Measurements from ENCODE around the gene CFAP65. TPM values are rescaled to one million over a fixed set of nuclear protein-coding genes. Genes with fewer than 3 reads are reported as not detected.

The CFAP65 gene
- total RNA-seq, 4 donors from 2014 or later: 1.5 to 3.6 TPM; not detected in 2

DNA sequence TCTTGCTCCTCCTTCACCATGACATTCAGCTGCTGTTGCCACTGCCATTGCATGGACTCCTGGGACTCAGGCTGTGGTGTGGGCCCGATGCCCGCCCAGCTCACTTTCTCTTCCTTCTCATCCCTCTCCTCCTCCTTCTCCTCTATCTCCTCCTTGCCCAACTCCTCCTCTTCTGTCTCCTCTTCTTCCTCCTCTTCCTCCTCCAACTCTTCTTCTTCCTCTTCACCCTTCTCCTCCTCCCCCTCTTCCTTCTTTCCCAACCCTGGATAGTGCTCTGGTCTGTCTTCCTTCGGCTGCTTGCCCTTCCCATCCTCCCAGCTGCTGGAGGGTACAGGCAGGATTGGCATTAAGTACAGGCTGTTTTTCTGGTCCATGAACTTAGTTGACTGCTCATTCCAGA lies 37.3 kb downstream of the CFAP65 start:
- Histone ChIP-seq H3K36me3 (no peaks in the 10 kb centered on the region), H3K27me3 (peaks cover 0 to 21% of the 10 kb centered on the region in 2 donors), H3K4me3 (no peak overlapping the region), H3K4me1 (peaks cover 3 to 21% (median 18%) of the 10 kb centered on the region in 4 donors), H3K9me3 (no peaks in the 10 kb centered on the region), H3K27ac (no peak overlapping the region)
- TF ChIP-seq, protein P1, sequence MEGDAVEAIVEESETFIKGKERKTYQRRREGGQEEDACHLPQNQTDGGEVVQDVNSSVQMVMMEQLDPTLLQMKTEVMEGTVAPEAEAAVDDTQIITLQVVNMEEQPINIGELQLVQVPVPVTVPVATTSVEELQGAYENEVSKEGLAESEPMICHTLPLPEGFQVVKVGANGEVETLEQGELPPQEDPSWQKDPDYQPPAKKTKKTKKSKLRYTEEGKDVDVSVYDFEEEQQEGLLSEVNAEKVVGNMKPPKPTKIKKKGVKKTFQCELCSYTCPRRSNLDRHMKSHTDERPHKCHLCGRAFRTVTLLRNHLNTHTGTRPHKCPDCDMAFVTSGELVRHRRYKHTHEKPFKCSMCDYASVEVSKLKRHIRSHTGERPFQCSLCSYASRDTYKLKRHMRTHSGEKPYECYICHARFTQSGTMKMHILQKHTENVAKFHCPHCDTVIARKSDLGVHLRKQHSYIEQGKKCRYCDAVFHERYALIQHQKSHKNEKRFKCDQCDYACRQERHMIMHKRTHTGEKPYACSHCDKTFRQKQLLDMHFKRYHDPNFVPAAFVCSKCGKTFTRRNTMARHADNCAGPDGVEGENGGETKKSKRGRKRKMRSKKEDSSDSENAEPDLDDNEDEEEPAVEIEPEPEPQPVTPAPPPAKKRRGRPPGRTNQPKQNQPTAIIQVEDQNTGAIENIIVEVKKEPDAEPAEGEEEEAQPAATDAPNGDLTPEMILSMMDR (IDR thresholded peaks at IDR 0.05): no peak
- TF ChIP-seq POLR2A (IDR thresholded peaks at IDR 0.05): no peak
- DNase-seq: no peak

GRCh38 chr2:219003267-219003634 lies 38.1 kb downstream of the CFAP65 start:
- Histone ChIP-seq H3K9me3 (no peaks in the 10 kb centered on the region), H3K4me1 (peaks cover 3 to 21% (median 18%) of the 10 kb centered on the region in 4 donors), H3K36me3 (no peaks in the 10 kb centered on the region), H3K27me3 (peaks cover 0 to 21% of the 10 kb centered on the region in 2 donors), H3K27ac (peak overlapping the region in 1 of 4 donors; percentile 91), H3K4me3 (peak overlapping the region in 3 of 4 donors; percentile 33 to 60 (median 48))
- TF ChIP-seq, protein P1 (IDR thresholded peaks at IDR 0.05): no peak
- TF ChIP-seq POLR2A (IDR thresholded peaks at IDR 0.05): no peak
- no peak for DNase-seq

DNA sequence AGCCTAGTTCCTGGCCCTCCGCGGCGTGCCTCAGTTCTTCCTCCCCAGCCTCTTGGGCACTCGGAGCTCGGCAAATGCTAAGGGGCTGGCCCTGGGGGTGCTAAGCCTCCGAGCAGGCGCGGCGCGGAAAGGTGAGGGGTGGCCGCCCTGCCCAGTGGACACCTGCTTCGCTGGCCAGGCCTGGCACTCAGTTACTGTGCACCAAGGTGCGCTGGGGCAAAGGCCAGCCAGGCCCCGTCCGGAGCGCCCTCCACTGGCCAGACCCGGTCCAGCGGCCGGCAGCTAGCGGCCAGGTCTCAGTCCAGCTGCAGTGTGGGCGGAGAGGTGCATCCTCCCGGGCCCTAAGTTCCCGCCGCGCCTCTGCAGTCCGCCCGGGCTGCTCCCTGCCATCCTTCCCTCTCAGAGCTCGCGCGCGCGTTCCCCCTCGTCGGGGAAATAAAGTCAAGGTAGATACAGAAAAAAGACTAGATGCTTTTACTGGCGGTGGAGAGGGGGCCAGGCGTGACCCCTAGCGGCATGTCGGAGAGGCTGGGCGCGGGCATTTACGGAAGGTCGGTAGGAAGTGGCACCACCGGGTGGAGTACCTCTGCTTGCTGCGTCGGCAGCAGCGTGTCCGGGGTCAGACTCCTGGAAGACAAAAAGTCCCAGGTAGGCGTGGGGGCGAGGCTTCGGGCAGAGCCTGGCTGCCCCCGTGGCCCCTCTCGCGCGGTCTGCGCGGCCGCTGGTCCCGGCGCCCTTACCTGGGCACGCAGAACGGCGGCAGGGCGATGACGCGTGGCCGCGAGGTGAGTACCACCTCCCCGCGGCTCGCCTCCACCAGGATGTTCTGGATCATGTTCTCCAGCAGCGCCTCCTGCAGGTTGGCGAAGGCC lies 38.7 kb downstream of the CFAP65 start:
- Histone ChIP-seq H3K27me3 (peaks cover 0 to 21% of the 10 kb centered on the region in 2 donors), H3K36me3 (no peaks in the 10 kb centered on the region), H3K27ac (peak overlapping the region in 3 of 4 donors; percentile 55 to 91 (median 80)), H3K9me3 (no peaks in the 10 kb centered on the region), H3K4me3 (peak overlapping the region in 3 of 4 donors; percentile 33 to 60 (median 48)), H3K4me1 (peaks cover 3 to 21% (median 18%) of the 10 kb centered on the region in 4 donors)
- TF ChIP-seq, protein P1 (IDR thresholded peaks at IDR 0.05): peak in 4 of 6 experiments; percentile 25 to 80 (median 75)
- peak; percentile 20 to 29 for TF ChIP-seq POLR2A (IDR thresholded peaks at IDR 0.05)
- DNase-seq: peak; percentile 25 to 90 (median 84)

- no peaks in the 10 kb centered on the region for H3K36me3 ChIP-seq
- peak overlapping the region in 3 of 4 donors; percentile 55 to 91 (median 80) for H3K27ac ChIP-seq
- DNase-seq: peak in 2 of 3 donors; percentile 92 to 94
- H3K4me3 ChIP-seq: peak overlapping the region; percentile 24 to 60 (median 40)
- peak; percentile 96 to 97 for TF ChIP-seq POLR2A (IDR thresholded peaks at IDR 0.05)
- TF ChIP-seq, protein P1 (IDR thresholded peaks at IDR 0.05): peak in 1 of 6 experiments; percentile 6
- peaks cover 0 to 21% of the 10 kb centered on the region in 2 donors for H3K27me3 ChIP-seq
- peaks cover 3 to 21% (median 18%) of the 10 kb centered on the region in 4 donors for H3K4me1 ChIP-seq
- H3K9me3 ChIP-seq: no peaks in the 10 kb centered on the region
These were observed 39.5 kb downstream of the CFAP65 start for GRCh38 chr2:219001577-219002394.

GRCh38 chr2:219001100-219001576 lies 40.2 kb downstream of the CFAP65 start:
- peak overlapping the region; percentile 24 to 60 (median 40) for H3K4me3 ChIP-seq
- peaks cover 0 to 21% of the 10 kb centered on the region in 2 donors for H3K27me3 ChIP-seq
- H3K36me3 ChIP-seq: no peaks in the 10 kb centered on the region
- no peak for TF ChIP-seq POLR2A (IDR thresholded peaks at IDR 0.05)
- TF ChIP-seq, protein P1 (IDR thresholded peaks at IDR 0.05): no peak
- peak in 1 of 3 donors; percentile 63 for DNase-seq
- H3K27ac ChIP-seq: peak overlapping the region in 3 of 4 donors; percentile 53 to 91 (median 80)
- no peaks in the 10 kb centered on the region for H3K9me3 ChIP-seq
- peaks cover 3 to 28% (median 22%) of the 10 kb centered on the region in 4 donors for H3K4me1 ChIP-seq
